ENCODE data around the gene FREM3.

The FREM3 gene

DNA sequence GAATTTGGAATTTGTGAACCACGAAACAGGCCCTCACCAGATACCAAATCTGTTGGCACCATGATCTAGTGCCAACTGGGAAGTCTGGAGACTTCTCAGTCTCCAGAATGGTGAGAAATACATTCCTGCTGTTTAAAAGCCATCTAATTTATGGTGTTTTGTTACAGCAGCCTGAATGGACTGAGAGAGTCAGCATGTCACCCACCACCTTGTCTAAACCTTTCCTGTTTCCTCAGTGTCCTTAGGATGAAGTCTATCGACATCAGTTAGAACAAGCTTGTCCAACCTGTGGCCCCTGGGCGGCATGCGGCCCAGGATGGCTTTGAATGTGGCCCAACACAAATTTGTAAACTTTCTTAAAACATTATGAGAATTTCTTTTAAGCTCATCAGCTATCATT lies 42.1 kb downstream of the FREM3 start:
- no peak for DNase-seq

DNA sequence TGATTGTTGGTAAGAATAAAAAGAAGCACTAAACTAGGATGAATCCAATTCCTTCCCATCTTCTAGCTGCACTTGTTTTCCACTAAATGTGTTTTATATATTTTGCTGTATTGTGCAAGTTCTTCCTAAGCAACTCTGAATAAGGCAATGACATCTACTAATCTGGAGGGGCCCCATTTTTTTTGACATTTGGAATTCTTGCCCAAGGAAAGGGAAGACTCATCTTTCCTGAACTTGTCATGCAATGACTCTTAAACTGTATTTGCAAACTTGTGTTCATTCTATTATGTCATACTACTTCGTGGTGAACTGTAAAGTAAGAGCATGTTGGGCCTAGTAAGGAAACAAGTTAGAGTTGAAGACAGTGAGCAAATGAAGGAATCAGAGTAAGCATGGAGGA lies 45.9 kb downstream of the FREM3 start:
- no peak for DNase-seq

DNA sequence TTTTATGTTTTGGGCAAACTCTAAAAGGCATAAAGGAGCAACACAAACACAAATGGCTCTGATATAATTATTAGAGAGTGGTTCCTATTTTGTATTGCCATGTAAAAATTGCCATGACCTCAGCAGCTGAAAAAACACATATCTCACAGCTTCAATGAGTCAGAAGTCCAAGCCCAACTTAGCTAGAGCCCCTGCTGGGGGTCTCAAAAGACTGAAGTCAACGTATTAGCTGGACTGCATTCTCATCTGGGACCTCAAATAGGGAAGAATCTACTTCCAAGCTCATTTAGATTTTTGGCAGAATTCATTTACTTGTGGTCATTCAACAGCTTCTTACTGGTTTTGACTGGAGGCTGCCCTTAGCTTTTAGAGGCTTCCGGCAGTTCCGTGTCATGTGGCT lies 47.4 kb downstream of the FREM3 start:
- no peak for DNase-seq

DNA sequence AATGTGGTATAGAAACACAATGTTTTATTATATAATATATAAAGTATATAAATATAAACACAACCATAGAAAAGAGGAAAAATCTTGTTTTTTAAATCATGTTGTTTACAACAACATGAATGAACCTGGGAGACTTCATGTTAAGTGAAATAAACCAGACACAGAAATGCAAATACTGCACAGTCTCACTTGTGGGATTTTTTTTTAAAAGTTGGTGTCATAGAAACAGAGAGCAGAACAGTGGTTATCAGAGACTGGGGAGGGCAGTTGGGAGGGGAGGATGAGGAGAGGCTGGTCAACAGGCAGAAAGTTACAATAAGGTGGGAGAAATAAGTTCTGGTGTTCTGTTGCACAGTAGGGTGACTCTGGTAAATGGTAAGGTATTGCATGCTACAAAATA lies 57.1 kb downstream of the FREM3 start:
- DNase-seq, result no peak

- no peak for DNase-seq
Measured at GRCh38 chr4:143642611-143643010, 57.9 kb downstream of the FREM3 start.

DNA sequence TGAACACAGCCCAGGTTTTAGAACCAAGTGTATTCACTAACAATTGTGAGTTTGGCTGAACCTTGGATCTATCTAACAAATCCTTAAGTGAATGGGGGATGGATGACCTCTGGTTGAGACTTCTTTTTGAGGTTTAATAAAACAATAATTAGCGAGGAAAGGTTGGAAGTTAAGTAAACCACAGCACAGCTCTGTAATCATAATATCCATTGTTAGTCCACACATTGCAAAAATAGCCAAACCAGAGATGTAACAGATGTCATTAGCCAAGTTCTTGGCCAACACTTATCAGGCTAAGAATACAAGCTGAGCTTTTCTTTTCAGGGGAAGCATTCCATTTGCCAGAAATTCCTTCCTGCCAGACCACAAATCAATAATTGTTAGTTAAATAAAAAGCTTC lies 59.1 kb downstream of the FREM3 start:
- no peak for DNase-seq

- no peak for DNase-seq
Measured at GRCh38 chr4:143634763-143635162, 65.7 kb downstream of the FREM3 start.

DNA sequence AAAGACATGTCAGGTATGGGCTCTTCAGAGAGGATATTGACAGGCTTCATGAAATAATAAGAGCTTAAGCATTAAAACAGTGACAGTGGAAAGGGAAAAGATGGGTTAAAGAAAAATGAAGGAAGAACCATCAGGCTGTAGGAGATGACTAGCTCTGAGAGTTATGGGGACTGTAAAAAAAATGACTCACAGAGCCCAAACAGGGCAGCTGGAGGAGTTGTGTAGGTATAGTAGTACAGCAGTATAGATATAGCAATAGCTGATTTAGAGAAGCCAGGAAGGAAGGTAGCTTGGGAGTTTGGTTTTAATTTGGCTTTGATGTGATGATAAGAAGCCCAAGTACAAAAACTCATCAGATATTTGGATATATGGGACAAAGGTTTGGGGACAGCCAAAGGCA lies 66.6 kb downstream of the FREM3 start:
- no peak for DNase-seq

DNA sequence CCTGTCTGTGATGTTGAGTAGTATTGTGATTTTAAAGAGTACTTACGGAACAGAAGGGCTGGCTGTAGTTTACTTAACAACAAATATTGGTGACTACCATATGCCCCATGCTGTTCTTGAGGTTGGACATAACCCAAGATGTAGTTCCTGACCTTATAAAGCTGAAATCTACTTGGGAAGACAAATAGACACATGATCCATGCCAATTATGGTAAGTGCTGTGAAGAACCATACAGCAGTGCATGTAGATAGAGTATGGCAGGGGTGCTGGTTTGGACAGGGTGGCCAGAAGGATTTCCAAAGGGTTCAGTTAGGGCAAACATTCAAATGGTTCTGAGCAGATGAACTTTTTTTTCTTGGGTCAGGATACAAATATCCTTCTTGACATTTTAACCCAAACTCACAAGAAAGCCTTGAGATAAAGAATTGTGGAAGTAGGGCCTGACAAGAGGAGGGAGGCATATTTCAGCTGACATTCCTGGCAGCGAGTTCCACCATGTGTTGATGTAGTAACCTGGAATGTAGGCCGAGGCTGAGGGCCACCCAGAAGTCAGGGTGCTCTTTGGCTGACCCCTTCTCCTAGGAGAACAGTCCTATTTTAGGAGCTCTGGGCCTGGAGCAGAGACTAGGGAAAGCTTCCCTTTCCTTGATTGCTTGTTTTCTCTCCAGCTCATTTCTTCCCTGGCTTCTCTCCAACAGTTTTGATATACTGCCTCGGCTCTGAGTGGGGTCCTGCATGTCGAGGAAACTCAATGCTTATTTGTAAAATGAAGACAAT lies 74.2 kb downstream of the FREM3 start:
- DNase-seq, result no peak

DNA sequence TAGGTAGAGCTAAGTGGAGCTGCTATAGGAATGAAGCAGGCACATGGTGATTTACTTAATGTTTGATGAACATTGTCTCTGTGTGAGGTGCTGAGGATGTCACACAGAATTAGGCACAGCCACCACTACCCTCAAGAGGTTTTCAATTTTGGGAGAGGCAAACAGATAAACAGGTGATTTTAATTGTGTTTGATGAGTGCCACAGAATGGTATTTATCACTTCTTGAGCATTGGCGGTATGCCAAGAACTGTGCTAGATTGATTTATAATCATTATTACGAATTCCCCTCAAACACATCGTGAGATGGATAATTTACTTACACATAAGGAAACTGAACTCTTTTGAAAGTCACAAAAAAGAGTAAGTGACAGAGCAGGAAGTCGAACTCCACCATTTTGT lies 74.8 kb downstream of the FREM3 start:
- DNase-seq, result no peak

DNA sequence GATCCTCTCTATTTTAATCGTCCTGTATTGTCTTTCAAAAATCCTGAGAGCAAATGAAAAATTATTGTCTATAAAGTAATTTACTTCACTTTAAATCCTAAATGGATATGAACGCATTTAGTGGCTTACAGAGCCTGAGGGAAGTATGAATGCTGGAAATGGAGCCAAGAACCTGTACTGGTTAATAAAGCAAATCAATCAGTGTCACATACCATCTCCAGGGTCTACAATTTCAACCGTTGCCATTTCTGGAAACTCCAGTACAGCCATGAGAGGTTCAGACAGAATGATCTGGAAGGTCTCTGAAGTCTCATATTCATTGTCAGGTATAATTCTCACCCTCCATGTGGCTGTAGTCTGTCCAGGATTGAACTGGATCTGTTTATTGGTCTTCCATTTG lies 76.6 kb downstream of the FREM3 start:
- no peak for DNase-seq

- DNase-seq, result no peak
Measured at GRCh38 chr4:143618811-143619210, 81.7 kb downstream of the FREM3 start.

DNA sequence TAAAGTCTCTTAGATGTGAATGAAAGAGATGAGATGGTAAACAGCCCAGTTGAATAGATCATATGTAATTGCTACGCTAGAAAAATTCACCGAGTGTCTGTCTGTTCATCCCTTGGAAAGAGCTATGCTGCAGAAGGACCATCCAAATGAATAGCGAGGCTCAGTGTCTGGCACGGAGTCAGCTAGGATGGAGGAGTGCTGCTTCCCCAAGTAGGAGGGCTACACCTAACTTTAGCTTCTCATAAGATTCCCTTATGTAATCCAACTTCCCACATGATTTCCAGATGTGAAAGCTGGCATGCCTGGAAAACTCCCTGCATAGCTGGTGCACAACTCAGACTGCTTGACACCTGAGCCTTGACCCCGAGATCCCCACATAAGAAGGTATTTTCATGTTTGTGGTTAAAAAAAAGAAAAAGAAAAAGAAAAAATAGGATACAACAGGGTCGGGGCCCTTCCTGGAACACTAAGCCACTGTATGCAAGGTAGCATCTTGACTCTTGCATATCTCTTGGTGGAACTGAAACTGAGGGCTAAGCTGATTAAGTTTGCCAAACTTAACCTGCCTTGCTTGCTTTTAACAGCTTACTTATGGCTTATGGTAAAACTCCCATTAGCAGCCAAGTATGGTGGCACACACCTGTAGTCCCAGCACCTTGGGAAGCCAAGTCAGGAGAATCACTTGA lies 82.3 kb downstream of the FREM3 start:
- no peak for DNase-seq

DNA sequence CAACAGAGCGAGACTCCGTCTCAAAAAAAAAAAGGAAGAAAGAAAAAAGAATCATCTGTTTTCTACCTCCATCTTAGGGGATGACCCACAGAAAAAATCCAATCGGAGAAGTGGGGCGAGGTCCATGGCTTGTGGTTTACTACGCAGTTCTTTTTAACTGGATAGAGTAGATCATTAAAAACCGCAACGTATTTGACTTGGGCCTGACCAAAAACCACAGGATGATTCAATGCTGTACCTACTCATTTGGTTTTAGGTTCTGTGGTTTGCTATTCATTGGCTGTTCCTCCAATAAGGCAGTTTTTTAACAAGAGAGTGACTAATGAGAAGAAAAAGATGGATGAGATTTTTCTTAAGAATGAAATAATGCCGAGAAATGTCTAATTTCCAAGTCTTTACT lies 83.7 kb downstream of the FREM3 start:
- DNase-seq, result no peak

DNA sequence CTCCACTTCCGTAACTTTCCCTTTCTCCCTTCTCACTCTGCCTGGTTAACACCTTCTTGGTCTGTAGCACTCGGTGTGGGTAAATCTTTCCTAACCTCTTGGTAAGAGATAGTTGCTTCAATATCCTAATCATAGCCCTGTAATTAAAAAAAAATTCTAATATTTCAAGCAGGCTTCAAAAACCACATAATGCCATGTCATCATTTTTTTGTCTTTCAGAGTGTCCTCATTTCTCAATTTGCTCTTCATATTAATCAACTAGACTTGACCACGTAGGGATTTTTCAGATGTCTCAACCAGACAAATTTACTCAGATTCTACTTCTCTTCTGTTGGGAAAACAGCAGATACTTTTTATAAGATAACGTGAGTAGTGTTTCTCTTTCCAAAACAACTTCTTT lies 91.0 kb downstream of the FREM3 start:
- no peak for DNase-seq

DNA sequence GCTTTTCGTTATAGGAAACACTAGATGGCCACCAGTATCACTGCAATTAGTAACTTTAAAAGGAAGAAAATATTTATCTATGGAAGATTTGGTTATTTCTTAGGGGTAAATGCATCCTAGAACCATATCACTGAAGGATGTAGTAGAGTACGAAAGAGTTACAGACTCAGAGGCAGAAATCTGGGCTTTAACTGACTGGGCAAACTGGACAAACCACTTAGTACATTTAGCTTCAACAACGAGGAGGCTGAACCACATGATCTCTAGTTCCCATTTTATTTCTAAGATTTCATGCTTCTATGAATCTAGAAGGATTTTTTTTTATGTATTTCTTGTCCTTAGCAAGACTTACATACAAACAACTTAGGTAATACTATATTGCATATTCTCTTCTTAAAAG lies 94.0 kb downstream of the FREM3 start:
- DNase-seq, result no peak

- DNase-seq, result no peak
Measured at GRCh38 chr4:143599827-143600226, 100.6 kb downstream of the FREM3 start.

- DNase-seq, result no peak
Measured at GRCh38 chr4:143598816-143599215, 101.7 kb downstream of the FREM3 start.

DNA sequence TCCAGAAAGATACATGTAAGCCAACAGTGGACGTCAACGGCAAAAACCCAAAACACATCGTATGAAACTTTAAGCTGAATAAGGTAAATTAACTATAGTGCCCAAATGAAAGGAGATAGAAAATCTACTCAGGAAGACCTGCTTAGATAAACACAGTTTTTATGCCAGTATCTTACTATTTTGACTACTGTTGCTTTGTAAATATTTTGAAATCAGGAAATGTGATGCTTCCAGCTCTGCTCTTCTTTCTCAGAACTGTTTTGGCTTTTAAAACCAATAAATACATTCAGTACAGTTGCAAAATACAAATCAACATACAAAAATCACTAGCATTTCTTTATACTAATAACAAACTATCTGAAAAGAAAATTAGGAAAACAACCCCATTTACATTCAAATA lies 103.2 kb downstream of the FREM3 start:
- no peak for DNase-seq

- DNase-seq, result no peak
Measured at GRCh38 chr4:143587703-143588102, 112.8 kb downstream of the FREM3 start.

- no peak for DNase-seq
Measured at GRCh38 chr4:143586080-143586479, 114.4 kb downstream of the FREM3 start.

GRCh38 chr4:143585548-143585947 lies 114.9 kb downstream of the FREM3 start:
- no peak for DNase-seq

GRCh38 chr4:143581331-143581946 lies 119.0 kb downstream of the FREM3 start:
- peak; percentile 55 for DNase-seq

- DNase-seq, result no peak
Measured at GRCh38 chr4:143575331-143575730, 125.1 kb downstream of the FREM3 start.
